SK-N-SH (cell line): ENCODE measurements around the gene DDX51.

Source experiments
- YY1 ChIP-seq: IDR thresholded peaks from 2 replicates; pipeline ENCODE4 v1.4.0; 2012; ENCODE audit warnings: low read depth, mild to moderate bottlenecking
- TF ChIP-seq, protein P1 (sequence below): fragments of 200-600 bp; sonication (generic); IDR thresholded peaks from 2 replicates; pipeline ENCODE4 v1.6.1; 2017; ENCODE audit warnings: antibody characterized with exemption, mild to moderate bottlenecking, moderate library complexity

DNA sequence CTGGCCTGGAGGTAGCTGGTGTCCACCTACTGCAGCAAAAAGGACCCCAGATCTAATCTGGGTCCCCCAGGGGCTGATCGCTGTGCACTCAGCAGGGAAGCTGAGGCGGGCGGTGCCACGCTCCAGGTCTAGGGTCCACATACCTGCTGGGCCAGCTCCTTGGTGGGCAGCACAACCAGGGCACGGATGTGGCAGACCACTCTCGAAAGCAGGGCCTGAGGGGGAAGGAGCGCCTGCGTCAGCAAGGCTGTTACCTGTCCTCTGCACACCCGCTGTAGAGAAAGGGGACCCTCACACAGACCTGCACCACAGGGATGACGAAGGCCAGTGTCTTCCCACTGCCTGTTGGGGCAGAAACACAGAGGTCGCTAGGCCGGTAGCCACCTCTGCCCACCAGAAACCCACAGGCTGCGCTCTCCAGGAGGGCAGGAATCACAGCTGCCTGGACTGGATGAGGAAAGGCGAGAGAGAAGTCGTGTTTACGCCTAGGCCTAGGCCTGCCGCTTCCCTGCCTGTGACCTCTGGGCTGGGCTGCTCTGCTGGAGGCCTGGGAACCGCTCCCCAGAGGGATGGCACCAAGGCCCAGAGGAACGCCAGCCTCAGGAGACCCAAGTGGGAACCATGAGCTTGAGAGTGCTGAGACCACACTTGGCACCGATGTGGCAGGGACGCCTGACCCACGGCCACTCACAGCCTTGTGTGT lies 2.0 kb downstream of the DDX51 start:
- TF ChIP-seq YY1: no peak
- TF ChIP-seq, protein P1, sequence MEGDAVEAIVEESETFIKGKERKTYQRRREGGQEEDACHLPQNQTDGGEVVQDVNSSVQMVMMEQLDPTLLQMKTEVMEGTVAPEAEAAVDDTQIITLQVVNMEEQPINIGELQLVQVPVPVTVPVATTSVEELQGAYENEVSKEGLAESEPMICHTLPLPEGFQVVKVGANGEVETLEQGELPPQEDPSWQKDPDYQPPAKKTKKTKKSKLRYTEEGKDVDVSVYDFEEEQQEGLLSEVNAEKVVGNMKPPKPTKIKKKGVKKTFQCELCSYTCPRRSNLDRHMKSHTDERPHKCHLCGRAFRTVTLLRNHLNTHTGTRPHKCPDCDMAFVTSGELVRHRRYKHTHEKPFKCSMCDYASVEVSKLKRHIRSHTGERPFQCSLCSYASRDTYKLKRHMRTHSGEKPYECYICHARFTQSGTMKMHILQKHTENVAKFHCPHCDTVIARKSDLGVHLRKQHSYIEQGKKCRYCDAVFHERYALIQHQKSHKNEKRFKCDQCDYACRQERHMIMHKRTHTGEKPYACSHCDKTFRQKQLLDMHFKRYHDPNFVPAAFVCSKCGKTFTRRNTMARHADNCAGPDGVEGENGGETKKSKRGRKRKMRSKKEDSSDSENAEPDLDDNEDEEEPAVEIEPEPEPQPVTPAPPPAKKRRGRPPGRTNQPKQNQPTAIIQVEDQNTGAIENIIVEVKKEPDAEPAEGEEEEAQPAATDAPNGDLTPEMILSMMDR: no peak
